H9 (cell line): ENCODE measurements around the gene POLR1D. TPM values are rescaled to one million over a fixed set of nuclear protein-coding genes. Genes with fewer than 3 reads are reported as not detected.

Source experiments
- DNase-seq: peaks from one replicate; pipeline ENCODE4 v3.0.0-alpha.2; 2017
- H2AFZ ChIP-seq: one replicate; pipeline ENCODE4 v1.6.1; 2013; ENCODE audit warnings: mild to moderate bottlenecking, low read length, control low read depth, moderate library complexity
- H2AK5ac ChIP-seq: 2 replicates; pipeline ENCODE4 v1.6.1; 2013; ENCODE audit warnings: low read length, control low read depth, mixed read lengths; ENCODE audit not compliant: insufficient read length
- H2BK120ac ChIP-seq: one replicate; pipeline ENCODE4 v1.6.1; 2013; ENCODE audit warnings: low read depth, mild to moderate bottlenecking, low read length, control low read depth, inconsistent platforms; ENCODE audit not compliant: poor library complexity, severe bottlenecking
- H2BK12ac ChIP-seq: 2 replicates; pipeline ENCODE4 v1.6.1; 2013; ENCODE audit warnings: low read length, control low read depth, mixed read lengths, low read depth; ENCODE audit not compliant: insufficient read length
- H2BK15ac ChIP-seq: 2 replicates; pipeline ENCODE4 v1.6.1; 2013; ENCODE audit warnings: low read depth, low read length, control low read depth
- H2BK20ac ChIP-seq: one replicate; pipeline ENCODE4 v1.6.1; 2013; ENCODE audit warnings: low read depth, mild to moderate bottlenecking, low read length, control low read depth, inconsistent platforms; ENCODE audit not compliant: poor library complexity, severe bottlenecking
- H2BK5ac ChIP-seq: 2 replicates; pipeline ENCODE4 v1.6.1; 2013; ENCODE audit warnings: low read length, control low read depth, mixed read lengths; ENCODE audit not compliant: insufficient read length
- H3K14ac ChIP-seq: 2 replicates; pipeline ENCODE4 v1.6.1; 2013; ENCODE audit warnings: low read length, control low read depth; ENCODE audit not compliant: insufficient read depth
- H3K18ac ChIP-seq: 2 replicates; pipeline ENCODE4 v1.6.1; 2013; ENCODE audit warnings: low read depth, mild to moderate bottlenecking, mixed read lengths, low read length, control low read depth; ENCODE audit not compliant: insufficient read length
- H3K23ac ChIP-seq: 2 replicates; pipeline ENCODE4 v1.6.1; 2013; ENCODE audit warnings: low read length, control low read depth, mixed read lengths, low read depth; ENCODE audit not compliant: insufficient read length
- H3K23me2 ChIP-seq: 2 replicates; pipeline ENCODE4 v1.6.1; 2013; ENCODE audit warnings: low read depth, mild to moderate bottlenecking, mixed read lengths, low read length, control low read depth; ENCODE audit not compliant: insufficient read length, poor library complexity, severe bottlenecking
- H3K27ac ChIP-seq: 2 replicates; pipeline ENCODE4 v1.5.1; 2013; ENCODE audit warnings: low read length, control low read depth, mixed read lengths, low read depth; ENCODE audit not compliant: insufficient read length
- H3K27me3 ChIP-seq: 2 replicates; pipeline ENCODE4 v1.6.1; 2013; ENCODE audit warnings: low read length, control low read depth, inconsistent platforms; ENCODE audit not compliant: insufficient read depth
- H3K4ac ChIP-seq: 2 replicates; pipeline ENCODE4 v1.6.1; 2013; ENCODE audit warnings: low read depth, mild to moderate bottlenecking, control low read depth, inconsistent platforms, low read length, moderate library complexity
- H3K4me1 ChIP-seq: 2 replicates; pipeline ENCODE4 v1.6.1; 2013; ENCODE audit warnings: low read length, control low read depth, inconsistent platforms; ENCODE audit not compliant: insufficient read depth
- H3K4me2 ChIP-seq: 2 replicates; pipeline ENCODE4 v1.6.1; 2013; ENCODE audit warnings: low read length, control low read depth, mixed read lengths; ENCODE audit not compliant: insufficient read length, insufficient read depth
- H3K56ac ChIP-seq: 2 replicates; pipeline ENCODE4 v1.6.1; 2013; ENCODE audit warnings: low read depth, mild to moderate bottlenecking, mixed read lengths, low read length, control low read depth; ENCODE audit not compliant: insufficient read length
- H3K79me1 ChIP-seq: 2 replicates; pipeline ENCODE4 v1.6.1; 2013; ENCODE audit warnings: low read depth, mild to moderate bottlenecking, moderate library complexity, low read length, control low read depth, inconsistent platforms; ENCODE audit not compliant: insufficient read depth, poor library complexity, severe bottlenecking
- H3K79me2 ChIP-seq: 2 replicates; pipeline ENCODE4 v1.6.1; 2013; ENCODE audit warnings: low read length, control low read depth, inconsistent platforms; ENCODE audit not compliant: insufficient read depth
- H3K9ac ChIP-seq: 2 replicates; pipeline ENCODE4 v1.6.1; 2013; ENCODE audit warnings: low read length, control low read depth, mixed read lengths; ENCODE audit not compliant: insufficient read length; ENCODE audit errors: extremely low read depth
- H3K9me3 ChIP-seq: one replicate; pipeline ENCODE4 v1.6.1; 2013; ENCODE audit warnings: low read depth, low read length, inconsistent platforms; ENCODE audit not compliant: control insufficient read depth
- H3T11ph ChIP-seq: one replicate; pipeline ENCODE4 v1.6.1; 2013; ENCODE audit warnings: mild to moderate bottlenecking, low read length, control low read depth, inconsistent platforms
- H4K20me1 ChIP-seq: one replicate; pipeline ENCODE4 v1.6.1; 2013; ENCODE audit not compliant: control insufficient read depth, insufficient read length, insufficient read depth
- H4K5ac ChIP-seq: 2 replicates; pipeline ENCODE4 v1.6.1; 2013; ENCODE audit warnings: low read depth, mild to moderate bottlenecking, mixed read lengths, low read length, control low read depth; ENCODE audit not compliant: insufficient read length
- H4K8ac ChIP-seq: replicated peaks from 2 replicates; pipeline ENCODE4 v1.6.1; 2013; ENCODE audit warnings: low read length, control low read depth, mixed read lengths, low read depth; ENCODE audit not compliant: insufficient read length
- H4K91ac ChIP-seq: 2 replicates; pipeline ENCODE4 v1.6.1; 2013; ENCODE audit warnings: low read depth, mild to moderate bottlenecking, moderate library complexity, mixed read lengths, low read length, control low read depth; ENCODE audit not compliant: insufficient read length
- H3K27ac Mint-ChIP-seq, 3 experiments: 2 replicates in 2 of 3; 3 replicates in 1 of 3; pipeline ENCODE4 v1.8.0; 2020 to 2021; ENCODE audit warnings: mixed read lengths in 3 of 3, mild to moderate bottlenecking in 1 of 3, moderate library complexity in 1 of 3
- H3K27me3 Mint-ChIP-seq: 2 replicates; pipeline ENCODE4 v1.8.0; 2021; ENCODE audit warnings: low read depth, mild to moderate bottlenecking, moderate library complexity, mixed read lengths
- H3K36me3 Mint-ChIP-seq, 3 experiments: 2 replicates in 2 of 3; 3 replicates in 1 of 3; pipeline ENCODE4 v1.8.0; 2020 to 2021; ENCODE audit warnings: low read depth in 3 of 3, mixed read lengths in 3 of 3; ENCODE audit not compliant: insufficient read depth in 1 of 3
- H3K4me1 Mint-ChIP-seq, 2 experiments: 2 replicates each; pipeline ENCODE4 v1.8.0; 2020; ENCODE audit warnings: mixed read lengths in 2 of 2
- H3K4me3 Mint-ChIP-seq, 2 experiments: 2 replicates in 1 of 2; 3 replicates in 1 of 2; pipeline ENCODE4 v1.8.0; 2020 to 2021; ENCODE audit warnings: mild to moderate bottlenecking in 2 of 2, mixed read lengths in 2 of 2, moderate library complexity in 1 of 2
- H3K9me3 Mint-ChIP-seq, 2 experiments: 2 replicates in 1 of 2; 3 replicates in 1 of 2; pipeline ENCODE4 v1.8.0; 2020; ENCODE audit warnings: mild to moderate bottlenecking in 2 of 2, mixed read lengths in 2 of 2, moderate library complexity in 1 of 2
- CTCF ChIP-seq: fragments of 200-600 bp; sonication (generic); conservative IDR thresholded peaks from 3 replicates; pipeline ENCODE4 v1.8.0; 2021; ENCODE audit warnings: antibody characterized with exemption, mild to moderate bottlenecking
- WGBS: extraction: QIAGEN DNeasy Blood & Tissue Kit; methylation state at CpG from one replicate; pipeline ENCODE4 v1.1.7; 2013; ENCODE audit warnings: missing lambda C conversion rate, low lambda C conversion rate, mixed read lengths; ENCODE audit not compliant: insufficient read length; ENCODE audit errors: extremely low coverage; 5-methylcytosine and 5-hydroxymethylcytosine counted together
- total RNA-seq: library from RNA; stranded (reverse); gene quantifications from 2 replicates; pipeline ENCODE4 v1.2.1, GENCODE V29; 2021

The POLR1D gene
- total RNA-seq, 1 experiment from 2014 or later, result 167 TPM

- no peak overlapping the region for H2BK20ac ChIP-seq
- no peaks in the 10 kb centered on the region for H3K9me3 ChIP-seq
- TF ChIP-seq CTCF, result no peak
- no peak overlapping the region for H2AK5ac ChIP-seq
- H3K18ac ChIP-seq, result no peak overlapping the region
- no peak overlapping the region for H4K5ac ChIP-seq
- Mint-ChIP-seq H3K27me3 (no peaks in the 10 kb centered on the region), H3K27ac (no peak overlapping the region), H3K4me1 (peaks cover 0 to 5% of the 10 kb centered on the region in 2 experiments; a peak in 1 of 4 replicates), H3K4me3 (no peak overlapping the region), H3K9me3 (no peaks in the 10 kb centered on the region; a peak in 1 of 5 replicates), H3K36me3 (peaks cover 0 to 4% (median 2%) of the 10 kb centered on the region in 3 experiments; a peak in 1 of 7 replicates)
- peaks cover 7% of the 10 kb centered on the region for H3K79me1 ChIP-seq
- H2BK12ac ChIP-seq, result no peak overlapping the region
- H4K8ac ChIP-seq, result no peak overlapping the region
- no peak overlapping the region for H4K91ac ChIP-seq
- H3K4me2 ChIP-seq, result no peak overlapping the region
- H4K20me1 ChIP-seq, result no peaks in the 10 kb centered on the region
- H3K27ac ChIP-seq, result no peak overlapping the region
- H3K79me2 ChIP-seq, result no peaks in the 10 kb centered on the region; the same call in 1 of the 2 replicates
- WGBS, result no CpG with 5 or more reads among the region's 5 CpGs
- H3K4me1 ChIP-seq, result no peaks in the 10 kb centered on the region; the same call in 1 of the 2 replicates
- H2BK120ac ChIP-seq, result no peak overlapping the region
- no peaks in the 10 kb centered on the region for H3K23me2 ChIP-seq
- no peaks in the 10 kb centered on the region for H3K27me3 ChIP-seq
- no peak overlapping the region for H3K4ac ChIP-seq
- no peak overlapping the region for H3K9ac ChIP-seq
- no peak overlapping the region for H2BK5ac ChIP-seq
- no peak for DNase-seq
- no peak overlapping the region for H2AFZ ChIP-seq
- H2BK15ac ChIP-seq, result no peak overlapping the region
- H3K56ac ChIP-seq, result no peak overlapping the region
- H3T11ph ChIP-seq, result no peak overlapping the region
- no peak overlapping the region for H3K14ac ChIP-seq
- no peak overlapping the region for H3K23ac ChIP-seq
Observed at GRCh38 chr13:27587095-27587746, 34.5 kb upstream of the POLR1D start.
